ENCODE measurements around the gene GRM4.

GRM4 gene

GRCh38 chr6:34039943-34040342 lies 105.9 kb downstream of the GRM4 start:
- no peak for TF ChIP-seq CTCF (IDR thresholded peaks at IDR 0.05; ENCODE audit: low read depth, low read length)
- DNase-seq (ENCODE audit: extremely low read depth, low read depth): no peak

GRCh38 chr6:34037151-34037550 lies 108.7 kb downstream of the GRM4 start:
- TF ChIP-seq CTCF (IDR thresholded peaks at IDR 0.05; ENCODE audit: low read depth, low read length): no peak

GRCh38 chr6:34036357-34037069 lies 109.4 kb downstream of the GRM4 start:
- no peak for TF ChIP-seq CTCF (IDR thresholded peaks at IDR 0.05; ENCODE audit: low read depth, low read length)
- no peak for DNase-seq (ENCODE audit: extremely low read depth, low read depth)

More at GRCh38 chr6:34037151-34037550, 108.7 kb downstream of the GRM4 start:
- DNase-seq (ENCODE audit: extremely low read depth, low read depth): no peak

- no peak for DNase-seq (ENCODE audit: extremely low read depth, low read depth)
- no peak for TF ChIP-seq CTCF (IDR thresholded peaks at IDR 0.05; ENCODE audit: low read depth, low read length)
These were observed 110.1 kb downstream of the GRM4 start for GRCh38 chr6:34035704-34036356.

GRCh38 chr6:34035161-34035560 lies 110.7 kb downstream of the GRM4 start:
- DNase-seq (ENCODE audit: extremely low read depth, low read depth): no peak
- no peak for TF ChIP-seq CTCF (IDR thresholded peaks at IDR 0.05; ENCODE audit: low read depth, low read length)

GRCh38 chr6:34032856-34033255 lies 113.0 kb downstream of the GRM4 start:
- TF ChIP-seq CTCF (IDR thresholded peaks at IDR 0.05; ENCODE audit: low read depth, low read length): no peak
- DNase-seq (ENCODE audit: extremely low read depth, low read depth): no peak

GRCh38 chr6:34031625-34032383 lies 114.1 kb downstream of the GRM4 start:
- no peak for DNase-seq (ENCODE audit: extremely low read depth, low read depth)
- TF ChIP-seq CTCF (IDR thresholded peaks at IDR 0.05; ENCODE audit: low read depth, low read length): no peak
